ENCODE data around the gene LIPJ. TPM values are rescaled to one million over a fixed set of nuclear protein-coding genes. Genes with fewer than 3 reads are reported as not detected.

The LIPJ gene
- total and polyA plus RNA-seq, 2 donors (not counting 1 experiment from before 2014, with no cell fraction given), result under 0.01 TPM; not detected in 1

GRCh38 chr10:88608780-88609179 lies 22.2 kb downstream of the LIPJ start:
- H3K27me3 ChIP-seq (ENCODE audit: control insufficient read depth, insufficient read depth, low read length), result no peaks in the 10 kb centered on the region

GRCh38 chr10:88616250-88616977 lies 29.9 kb downstream of the LIPJ start:
- Histone ChIP-seq H3K27ac (ENCODE audit: insufficient read depth, low read length) (no peak overlapping the region), H3K4me3 (replicated peaks in 1 of 4; ENCODE audit: control extremely low read depth in 1 of 4, insufficient read depth in 1 of 4, low read depth in 3 of 4, low read length in 4 of 4) (no peak overlapping the region), H3K9me3 (ENCODE audit: control insufficient read depth, insufficient read depth, low read depth, low read length) (no peaks in the 10 kb centered on the region), H3K79me2 (ENCODE audit: control insufficient read depth, insufficient read depth, low read length) (no peaks in the 10 kb centered on the region), H2AFZ (ENCODE audit: low read length) (no peak overlapping the region), H3K27me3 (ENCODE audit: control insufficient read depth, insufficient read depth, low read length) (no peaks in the 10 kb centered on the region), H3K36me3 (ENCODE audit: control insufficient read depth, insufficient read depth, low read length) (no peaks in the 10 kb centered on the region), H3K9ac (ENCODE audit: insufficient read depth, low read length) (no peak overlapping the region), H4K20me1 (ENCODE audit: control insufficient read depth, extremely low read depth, insufficient read depth, low read length) (no peaks in the 10 kb centered on the region), H3K4me1 (ENCODE audit: control insufficient read depth, extremely low read depth, insufficient read depth, low read length) (no peaks in the 10 kb centered on the region), H3K4me2 (ENCODE audit: extremely low read depth, insufficient read depth, low read length) (no peak overlapping the region)
- peak in 1 of 2 donors; percentile 4 for DNase-seq (ENCODE audit: low read depth in 2 of 2)
- TF ChIP-seq CTCF (conservative IDR thresholded peaks at IDR 0.05 in 1 of 2, IDR thresholded peaks at IDR 0.05 in 1 of 2; ENCODE audit: low read depth in 1 of 2, low read length in 2 of 2), result no peak
- no peak for TF ChIP-seq EZH2 (IDR thresholded peaks at IDR 0.05; ENCODE audit: low read length, missing control alignments)

More at GRCh38 chr10:88608780-88609179, 22.2 kb downstream of the LIPJ start:
- no peak overlapping the region for H3K27ac ChIP-seq (ENCODE audit: insufficient read depth, low read length)
- H3K4me1 ChIP-seq (ENCODE audit: control insufficient read depth, extremely low read depth, insufficient read depth, low read length), result no peaks in the 10 kb centered on the region
- no peak for TF ChIP-seq EZH2 (IDR thresholded peaks at IDR 0.05; ENCODE audit: low read length, missing control alignments)
- TF ChIP-seq CTCF (conservative IDR thresholded peaks at IDR 0.05 in 1 of 2, IDR thresholded peaks at IDR 0.05 in 1 of 2; ENCODE audit: low read depth in 1 of 2, low read length in 2 of 2), result no peak
- no peak overlapping the region for H3K4me3 ChIP-seq (replicated peaks in 1 of 4; ENCODE audit: control extremely low read depth in 1 of 4, insufficient read depth in 1 of 4, low read depth in 3 of 4, low read length in 4 of 4)
- no peak overlapping the region for H3K4me2 ChIP-seq (ENCODE audit: extremely low read depth, insufficient read depth, low read length)
- DNase-seq (ENCODE audit: low read depth in 2 of 2), result no peak
- no peaks in the 10 kb centered on the region for H4K20me1 ChIP-seq (ENCODE audit: control insufficient read depth, extremely low read depth, insufficient read depth, low read length)
- no peak overlapping the region for H3K9ac ChIP-seq (ENCODE audit: insufficient read depth, low read length)
- H3K9me3 ChIP-seq (ENCODE audit: control insufficient read depth, insufficient read depth, low read depth, low read length), result no peaks in the 10 kb centered on the region
- H3K36me3 ChIP-seq (ENCODE audit: control insufficient read depth, insufficient read depth, low read length), result no peaks in the 10 kb centered on the region
- H2AFZ ChIP-seq (ENCODE audit: low read length), result no peak overlapping the region
- no peaks in the 10 kb centered on the region for H3K79me2 ChIP-seq (ENCODE audit: control insufficient read depth, insufficient read depth, low read length)

GRCh38 chr10:88617772-88618300 lies 31.3 kb downstream of the LIPJ start:
- no peak overlapping the region for H3K4me2 ChIP-seq (ENCODE audit: extremely low read depth, insufficient read depth, low read length)

More at GRCh38 chr10:88617772-88618300, 31.3 kb downstream of the LIPJ start:
- Histone ChIP-seq H3K36me3 (ENCODE audit: control insufficient read depth, insufficient read depth, low read length) (no peaks in the 10 kb centered on the region), H3K79me2 (ENCODE audit: control insufficient read depth, insufficient read depth, low read length) (no peaks in the 10 kb centered on the region), H3K27ac (ENCODE audit: insufficient read depth, low read length) (no peak overlapping the region), H2AFZ (ENCODE audit: low read length) (no peak overlapping the region), H3K9me3 (ENCODE audit: control insufficient read depth, insufficient read depth, low read depth, low read length) (no peaks in the 10 kb centered on the region), H3K4me1 (ENCODE audit: control insufficient read depth, extremely low read depth, insufficient read depth, low read length) (no peaks in the 10 kb centered on the region), H3K9ac (ENCODE audit: insufficient read depth, low read length) (no peak overlapping the region), H3K4me3 (replicated peaks in 1 of 4; ENCODE audit: control extremely low read depth in 1 of 4, insufficient read depth in 1 of 4, low read depth in 3 of 4, low read length in 4 of 4) (no peak overlapping the region), H3K27me3 (ENCODE audit: control insufficient read depth, insufficient read depth, low read length) (no peaks in the 10 kb centered on the region), H4K20me1 (ENCODE audit: control insufficient read depth, extremely low read depth, insufficient read depth, low read length) (no peaks in the 10 kb centered on the region)
- DNase-seq (ENCODE audit: low read depth in 2 of 2), result no peak
- no peak for TF ChIP-seq CTCF (conservative IDR thresholded peaks at IDR 0.05 in 1 of 2, IDR thresholded peaks at IDR 0.05 in 1 of 2; ENCODE audit: low read depth in 1 of 2, low read length in 2 of 2)
